ENCODE results near the gene RTBDN. TPM values are rescaled to one million over a fixed set of nuclear protein-coding genes. Genes with fewer than 3 reads are reported as not detected.
"Not testable (repeated sequence)": the region's sequence is repeated elsewhere in the genome, so short reads cannot be mapped to it uniquely, and the experiment has no call there.

Gene RTBDN
- total RNA-seq, 1 donor from 2014 or later, result not detected

GRCh38 chr19:12800923-12801465 is 33.4 kb downstream of the RTBDN start:
- H3K9me3 Mint-ChIP-seq, result no peaks in the 10 kb centered on the region
- H3K4me1 Mint-ChIP-seq (ENCODE audit: unreplicated experiment), result peaks cover 23% of the 10 kb centered on the region
- TF ChIP-seq, protein P1, sequence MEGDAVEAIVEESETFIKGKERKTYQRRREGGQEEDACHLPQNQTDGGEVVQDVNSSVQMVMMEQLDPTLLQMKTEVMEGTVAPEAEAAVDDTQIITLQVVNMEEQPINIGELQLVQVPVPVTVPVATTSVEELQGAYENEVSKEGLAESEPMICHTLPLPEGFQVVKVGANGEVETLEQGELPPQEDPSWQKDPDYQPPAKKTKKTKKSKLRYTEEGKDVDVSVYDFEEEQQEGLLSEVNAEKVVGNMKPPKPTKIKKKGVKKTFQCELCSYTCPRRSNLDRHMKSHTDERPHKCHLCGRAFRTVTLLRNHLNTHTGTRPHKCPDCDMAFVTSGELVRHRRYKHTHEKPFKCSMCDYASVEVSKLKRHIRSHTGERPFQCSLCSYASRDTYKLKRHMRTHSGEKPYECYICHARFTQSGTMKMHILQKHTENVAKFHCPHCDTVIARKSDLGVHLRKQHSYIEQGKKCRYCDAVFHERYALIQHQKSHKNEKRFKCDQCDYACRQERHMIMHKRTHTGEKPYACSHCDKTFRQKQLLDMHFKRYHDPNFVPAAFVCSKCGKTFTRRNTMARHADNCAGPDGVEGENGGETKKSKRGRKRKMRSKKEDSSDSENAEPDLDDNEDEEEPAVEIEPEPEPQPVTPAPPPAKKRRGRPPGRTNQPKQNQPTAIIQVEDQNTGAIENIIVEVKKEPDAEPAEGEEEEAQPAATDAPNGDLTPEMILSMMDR (conservative IDR thresholded peaks at IDR 0.05), result no peak
- H3K36me3 Mint-ChIP-seq, result peaks cover 5% of the 10 kb centered on the region
- H3K27ac Mint-ChIP-seq, result peak overlapping the region; percentile 81
- DNase-seq (ENCODE audit: extremely low spot score, unreplicated experiment), result no peak
- peaks cover 3% of the 10 kb centered on the region for H3K27me3 Mint-ChIP-seq
- H3K4me3 Mint-ChIP-seq, result peak overlapping the region; percentile 93

DNA sequence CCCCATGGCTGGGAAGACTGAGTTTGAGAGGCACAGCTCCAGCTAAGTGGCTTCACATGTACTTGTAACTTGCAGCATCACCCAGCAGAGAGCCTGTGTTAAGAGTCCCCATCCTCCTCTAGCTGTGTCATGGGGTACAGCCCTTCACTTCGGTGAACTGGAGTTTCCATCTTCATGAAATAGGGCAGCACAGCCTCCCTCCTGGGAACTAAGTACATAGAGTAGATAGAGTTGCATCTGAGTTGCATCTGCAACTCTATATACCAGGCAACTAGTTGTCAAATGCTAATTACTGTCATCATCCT is 34.0 kb downstream of the RTBDN start:
- Mint-ChIP-seq H3K4me1 (ENCODE audit: unreplicated experiment) (peaks cover 24% of the 10 kb centered on the region), H3K9me3 (no peaks in the 10 kb centered on the region), H3K27me3 (peaks cover 3% of the 10 kb centered on the region), H3K4me3 (peak overlapping the region; percentile 93), H3K27ac (peak overlapping the region; percentile 81), H3K36me3 (peaks cover 5% of the 10 kb centered on the region)
- TF ChIP-seq, protein P1 (conservative IDR thresholded peaks at IDR 0.05), result no peak
- DNase-seq (ENCODE audit: extremely low spot score, unreplicated experiment), result no peak

GRCh38 chr19:12799742-12800465 is 34.5 kb downstream of the RTBDN start:
- no peaks in the 10 kb centered on the region for H3K9me3 Mint-ChIP-seq
- peaks cover 5% of the 10 kb centered on the region for H3K36me3 Mint-ChIP-seq
- H3K27ac Mint-ChIP-seq, result no peak overlapping the region
- no peak for DNase-seq (ENCODE audit: extremely low spot score, unreplicated experiment)
- H3K4me3 Mint-ChIP-seq, result peak overlapping the region; percentile 93
- H3K27me3 Mint-ChIP-seq, result peaks cover 3% of the 10 kb centered on the region
- TF ChIP-seq, protein P1 (conservative IDR thresholded peaks at IDR 0.05), result no peak
- peaks cover 24% of the 10 kb centered on the region for H3K4me1 Mint-ChIP-seq (ENCODE audit: unreplicated experiment)

DNA sequence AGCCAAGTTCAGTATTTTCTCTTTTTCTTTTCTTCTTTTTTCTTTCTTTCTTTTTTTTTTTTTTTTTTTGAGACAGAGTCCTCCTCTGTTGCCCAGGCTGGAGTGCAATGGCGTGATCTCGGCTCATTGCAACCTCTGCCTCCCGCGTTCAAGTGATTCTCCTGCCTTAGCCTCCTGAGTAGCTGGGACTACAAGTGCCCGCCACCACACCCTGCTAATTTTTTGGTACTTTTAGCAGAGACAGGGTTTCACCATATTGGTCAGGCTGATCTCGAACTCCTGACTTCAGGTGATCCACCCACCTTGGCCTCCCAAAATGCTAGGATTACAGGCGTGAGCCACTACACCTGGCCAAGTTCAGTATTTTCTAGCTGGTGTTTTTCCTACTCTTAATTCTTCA is 36.8 kb downstream of the RTBDN start:
- DNase-seq (ENCODE audit: extremely low spot score, unreplicated experiment); H3K36me3 Mint-ChIP-seq; H3K27ac Mint-ChIP-seq; H3K9me3 Mint-ChIP-seq; H3K4me3 Mint-ChIP-seq; H3K27me3 Mint-ChIP-seq: not testable (repeated sequence)
- peaks cover 29% of the 10 kb centered on the region for H3K4me1 Mint-ChIP-seq (ENCODE audit: unreplicated experiment)

DNA sequence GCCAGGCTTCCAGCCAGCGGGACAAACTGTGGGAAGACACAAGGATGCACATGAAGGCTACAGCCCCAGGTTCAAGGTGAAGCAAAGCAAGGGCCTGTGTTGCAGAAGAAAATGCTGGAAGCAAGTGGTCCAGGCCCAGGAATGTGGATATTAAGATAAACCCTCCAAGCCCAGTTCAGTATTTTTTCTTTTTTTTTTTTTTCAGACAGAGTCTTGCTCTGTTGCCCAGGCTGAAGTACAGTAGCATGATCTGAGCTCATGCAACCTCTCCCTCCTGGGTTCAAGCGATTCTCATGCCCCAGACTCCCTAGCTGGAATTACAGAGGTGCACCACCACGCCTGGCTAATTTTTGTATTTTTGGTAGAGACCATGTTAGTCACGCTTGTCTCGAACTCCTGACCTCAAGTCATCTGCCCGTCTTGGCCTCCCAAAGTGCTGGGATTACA is 37.2 kb downstream of the RTBDN start:
- H3K4me3 Mint-ChIP-seq, result no peak overlapping the region
- TF ChIP-seq, protein P1 (conservative IDR thresholded peaks at IDR 0.05), result no peak
- H3K27ac Mint-ChIP-seq, result no peak overlapping the region
- H3K27me3 Mint-ChIP-seq, result no peaks in the 10 kb centered on the region
- peaks cover 25% of the 10 kb centered on the region for H3K4me1 Mint-ChIP-seq (ENCODE audit: unreplicated experiment)
- H3K9me3 Mint-ChIP-seq, result no peaks in the 10 kb centered on the region
- DNase-seq (ENCODE audit: extremely low spot score, unreplicated experiment), result no peak
- peaks cover 5% of the 10 kb centered on the region for H3K36me3 Mint-ChIP-seq

Measured in type B pancreatic cell (in vitro differentiated cells).